H1 (cell line): ENCODE measurements around the gene ODC1. TPM values are rescaled to one million over a fixed set of nuclear protein-coding genes. Genes with fewer than 3 reads are reported as not detected.

ENCODE experiments used
- CHD7 ChIP-seq: fragments of 300-600 bp; sonication (generic); IDR thresholded peaks from 2 replicates; pipeline ENCODE4 v1.7.1; 2012; ENCODE audit warnings: low read length, moderate library complexity, mild to moderate bottlenecking, inconsistent platforms; ENCODE audit not compliant: insufficient replicate concordance
- E2F6 ChIP-seq: IDR thresholded peaks from 2 replicates; pipeline ENCODE4 v1.6.1; 2012; ENCODE audit warnings: inconsistent platforms
- SIN3A ChIP-seq, 2 experiments: IDR thresholded peaks in 1 of 2; conservative IDR thresholded peaks in 1 of 2; 2 replicates each; pipeline ENCODE4 v1.6.1; 2011 to 2012; ENCODE audit warnings: low read length in 2 of 2, improper control_type of control experiment in 1 of 2, low read depth in 1 of 2, mild to moderate bottlenecking in 1 of 2
- polyA plus RNA-seq, 7 experiments: library from polyadenylated mRNA; depleted of rRNA in 3 of 7; stranded (reverse) in 5 of 7; unstranded in 2 of 7; fragments of >200 nt in 5 of 7; fragments of 200-250 nt in 2 of 7; gene quantifications; 1 replicate in 5 of 7; 2 replicates in 1 of 7; 4 replicates in 1 of 7; pipeline versions ENCODE4 v1.2.1 to v1.2.3, GENCODE V29; 2011 to 2013; ENCODE audit warnings: missing spikeins in 2 of 7, mixed read lengths in 2 of 7
- total RNA-seq: library from RNA; stranded (reverse); fragmentation: NEBNext Ultra II Directional; extraction: Animal tissue kit (Norgen Biotek cat#: 25700); gene quantifications from 2 replicates; pipeline ENCODE4 v1.2.1, GENCODE V29; 2021

ODC1 gene
- total and polyA plus RNA-seq, 2 of the 8 experiments (the other 6 are each of a cell fraction or from before 2014, with no cell fraction given) = 57.2 to 76.7 TPM

- no peak for TF ChIP-seq CHD7
- no peak for TF ChIP-seq SIN3A (conservative IDR thresholded peaks at IDR 0.05 in 1 of 2, IDR thresholded peaks at IDR 0.05 in 1 of 2; ENCODE audit: low read depth in 1 of 2, low read length in 2 of 2)
- no peak for TF ChIP-seq E2F6
Measured at GRCh38 chr2:10452312-10452711, 4.2 kb upstream of the ODC1 start (continued).
